PFSK-1 (cell line): ENCODE data around the gene DAAM2.

Experiments
- FOXP2 ChIP-seq: optimal IDR thresholded peaks from 2 replicates; pipeline ENCODE3; 2011; ENCODE audit warnings: borderline replicate concordance, control low read depth, inconsistent platforms; ENCODE audit not compliant: insufficient read depth; ENCODE audit errors: extremely low read length, extremely low read depth
- POLR2AphosphoS5 ChIP-seq: IDR thresholded peaks from 2 replicates; pipeline ENCODE4 v1.6.1; 2012; ENCODE audit warnings: low read depth, mild to moderate bottlenecking, control low read depth, low read length, moderate library complexity
- SIN3A ChIP-seq: IDR thresholded peaks from 2 replicates; pipeline ENCODE4 v1.6.1; 2012; ENCODE audit warnings: mild to moderate bottlenecking, low read length, moderate library complexity, borderline replicate concordance; ENCODE audit not compliant: insufficient read depth
- TAF1 ChIP-seq: IDR thresholded peaks from 2 replicates; pipeline ENCODE4 v1.6.1; 2012; ENCODE audit warnings: low read length, control low read depth, borderline replicate concordance; ENCODE audit not compliant: insufficient read depth

DNA sequence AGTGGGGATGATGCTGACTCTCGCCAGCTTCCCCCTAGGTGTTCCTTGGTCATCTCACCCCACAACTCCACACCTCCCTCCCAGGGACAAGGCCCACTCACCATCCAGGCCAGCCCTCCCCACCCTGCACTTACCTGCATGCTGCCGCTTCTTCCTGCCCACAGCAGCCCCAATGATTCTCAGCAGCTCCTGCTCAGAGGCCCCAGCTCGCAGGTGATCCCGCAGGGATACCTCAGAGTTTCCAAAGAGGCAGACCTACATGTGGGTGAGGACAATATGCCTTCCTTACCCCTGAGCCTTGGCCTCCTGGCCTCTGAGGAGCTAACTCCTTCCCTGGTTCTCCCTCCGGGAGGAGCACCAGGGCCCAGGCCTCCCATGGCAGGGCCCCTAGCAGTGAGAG is 117.5 kb downstream of the DAAM2 start:
- TF ChIP-seq POLR2AphosphoS5 (no peak), TAF1 (no peak), FOXP2 (no peak), SIN3A (no peak)
